K562 (cell line): ENCODE measurements around the gene MALRD1. TPM values are rescaled to one million over a fixed set of nuclear protein-coding genes. Genes with fewer than 3 reads are reported as not detected.

Source experiments
- ATAC-seq: fragments of 200-7000 bp; cut with Tn5 transposase; 3 replicates; pipeline ENCODE4 v1.9.1; 2020; ENCODE audit warnings: moderate library complexity
- BruUV-seq: library from RNA; stranded (reverse); fragments of 400-500 nt; replicated peaks from 2 replicates; lab custom pipeline; 2021; lab: Mats Ljungman, UMichigan
- CTCF ChIA-PET: fragments of 300-600 bp; formaldehyde crosslinking; extraction: SDS; loops from one replicate; lab custom pipeline; 2021; ENCODE audit warnings: low intra/inter-chr PET ratio; lab: Yijun Ruan, JAX
- POLR2A ChIA-PET: fragments of 300-600, 350-650 bp; sonication (Branson Sonifier 250); formaldehyde crosslinking; extraction: SDS; loops from one replicate; lab custom pipeline; 2021; ENCODE audit warnings: antibody characterized with exemption, inconsistent platforms; lab: Yijun Ruan, JAX
- DNase-seq, 4 experiments: peaks; one replicate each; pipeline versions ENCODE4 v3.0.0 to v3.0.0-alpha.2; 2011 to 2018; ENCODE audit warnings: low spot score in 3 of 4, mixed read lengths in 3 of 4; ENCODE audit errors: extremely low read depth in 1 of 4
- FAIRE-seq: peaks from 2 replicates; lab custom pipeline; 2011; peaks lifted over from hg19 to GRCh38; lab: Jason Lieb, UNC
- H2AFZ ChIP-seq: 2 replicates; pipeline ENCODE4 v1.6.0; 2011; ENCODE audit warnings: low read depth, low read length, control low read depth, inconsistent platforms
- H3K27ac ChIP-seq: fragments of 200-600 bp; 3 replicates; pipeline ENCODE4 v1.8.0; 2011; ENCODE audit warnings: low read depth, mild to moderate bottlenecking, control low read depth, inconsistent platforms, low read length, moderate library complexity, mixed read lengths; ENCODE audit errors: extremely low read depth
- H3K27me3 ChIP-seq, 2 experiments: fragments of 300-600 bp in 1 of 2; 2 replicates in 1 of 2; 3 replicates in 1 of 2; pipeline versions ENCODE4 v1.6.0 to v1.8.0; 2011; ENCODE audit warnings: inconsistent platforms in 2 of 2, low read length in 2 of 2, mild to moderate bottlenecking in 1 of 2, mixed read lengths in 1 of 2, moderate library complexity in 1 of 2; ENCODE audit not compliant: control insufficient read depth in 2 of 2, insufficient read depth in 2 of 2
- H3K36me3 ChIP-seq: fragments of 300-600 bp; 3 replicates; pipeline ENCODE4 v1.8.0; 2011; ENCODE audit warnings: mild to moderate bottlenecking, low read length, inconsistent platforms; ENCODE audit not compliant: control insufficient read depth, insufficient read depth
- H3K4me1 ChIP-seq, 2 experiments: fragments of 200-600 bp in 1 of 2; replicated peaks in 1 of 2; 2 replicates in 1 of 2; 3 replicates in 1 of 2; pipeline versions ENCODE4 v1.5.1 to v1.8.0; 2011; ENCODE audit warnings: inconsistent platforms in 2 of 2, low read length in 2 of 2, mild to moderate bottlenecking in 1 of 2, mixed read lengths in 1 of 2, moderate library complexity in 1 of 2; ENCODE audit not compliant: control insufficient read depth in 2 of 2, insufficient read depth in 2 of 2
- H3K4me2 ChIP-seq: 2 replicates; pipeline ENCODE4 v1.6.1; 2011; ENCODE audit warnings: low read length, control low read depth, inconsistent platforms, mixed read lengths; ENCODE audit not compliant: insufficient read depth
- H3K4me3 ChIP-seq: fragments of 200-600 bp; sonication (generic), shearing (Covaris generic); 2 replicates; pipeline ENCODE4 v1.5.1; 2016; ENCODE audit warnings: control low read depth, inconsistent platforms
- H3K79me2 ChIP-seq: fragments of 200-600 bp; 3 replicates; pipeline ENCODE4 v1.8.0; 2011; ENCODE audit warnings: low read length, inconsistent platforms; ENCODE audit not compliant: control insufficient read depth, insufficient read depth
- H3K9ac ChIP-seq, 2 experiments: 2 replicates each; pipeline versions ENCODE4 v1.6.0 to v1.6.1; 2011; ENCODE audit warnings: low read depth in 2 of 2, low read length in 2 of 2, control low read depth in 1 of 2, inconsistent platforms in 1 of 2, mild to moderate bottlenecking in 1 of 2, mixed read lengths in 1 of 2; ENCODE audit not compliant: insufficient read depth in 1 of 2
- H3K9me1 ChIP-seq: one replicate; pipeline ENCODE4 v1.6.0; 2011; ENCODE audit warnings: inconsistent platforms, mild to moderate bottlenecking, low read length, moderate library complexity; ENCODE audit not compliant: control insufficient read depth, insufficient read depth
- H3K9me3 ChIP-seq: replicated peaks from 2 replicates; pipeline ENCODE4 v1.5.1; 2011; ENCODE audit warnings: low read depth, low read length, inconsistent platforms; ENCODE audit not compliant: control insufficient read depth, insufficient read depth
- H4K20me1 ChIP-seq: replicated peaks from 2 replicates; pipeline ENCODE4 v1.6.1; 2011; ENCODE audit warnings: low read length, inconsistent platforms, mixed read lengths; ENCODE audit not compliant: control insufficient read depth, insufficient read depth
- KDM4B ChIP-seq, 2 experiments: fragments of 450-650 bp in 1 of 2; sonication (generic) in 1 of 2; IDR thresholded peaks; 2 replicates each; pipeline ENCODE4 v1.6.1; 2016 to 2017; ENCODE audit warnings: borderline replicate concordance in 2 of 2, antibody characterized with exemption in 1 of 2, low read depth in 1 of 2, mild to moderate bottlenecking in 1 of 2
- MAFF ChIP-seq: IDR thresholded peaks from 2 replicates; pipeline ENCODE4 v1.6.1; 2012; ENCODE audit warnings: low read length, improper control_type of control experiment
- MIER1 ChIP-seq: fragments of 450-650 bp; IDR thresholded peaks from 2 replicates; pipeline ENCODE4 v1.6.1; 2016; ENCODE audit warnings: antibody characterized with exemption, mild to moderate bottlenecking, low read depth
- NKRF ChIP-seq: fragments of 450-650 bp; IDR thresholded peaks from 2 replicates; pipeline ENCODE4 v1.6.1; 2016; ENCODE audit warnings: borderline replicate concordance
- SFPQ ChIP-seq: fragments of 200-400 bp; formaldehyde crosslinking; IDR thresholded peaks from 2 replicates; pipeline ENCODE4 v1.6.1; 2017; ENCODE audit warnings: mild to moderate bottlenecking, low read depth, low read length, moderate library complexity
- SMAD4 ChIP-seq: fragments of 250-450 bp; sonication (Bioruptor Pico); conservative IDR thresholded peaks from 2 replicates; pipeline ENCODE4 v1.8.0; 2021; ENCODE audit warnings: inconsistent platforms, mild to moderate bottlenecking, moderate library complexity
- TEAD4 ChIP-seq, 2 experiments: sonication (generic) in 1 of 2; formaldehyde crosslinking in 1 of 2; IDR thresholded peaks; 2 replicates each; pipeline versions ENCODE4 v1.6.1 to v1.8.0; 2012 to 2022; ENCODE audit warnings: borderline replicate concordance in 1 of 2, inconsistent platforms in 1 of 2, low read length in 1 of 2, mild to moderate bottlenecking in 1 of 2, missing genetic modification reagents in 1 of 2
- ZBTB43 ChIP-seq: sonication (generic); formaldehyde crosslinking; IDR thresholded peaks from 2 replicates; pipeline ENCODE4 v1.8.0; 2023; ENCODE audit warnings: mild to moderate bottlenecking, missing genetic modification reagents
- ZNF57 ChIP-seq: fragments of 450-650 bp; formaldehyde crosslinking; IDR thresholded peaks from 2 replicates; pipeline ENCODE4 v1.4.0; 2020; ENCODE audit warnings: mild to moderate bottlenecking, moderate library complexity
- WGBS: fragments of 100-300 bp; shearing (Covaris generic); methylation state at CpG from one replicate; pipeline ENCODE4 v1.1.6; 2016; ENCODE audit warnings: low coverage, mixed read lengths; ENCODE audit not compliant: insufficient coverage; ENCODE audit errors: missing lambda C conversion rate; 5-methylcytosine and 5-hydroxymethylcytosine counted together
- in situ Hi-C: fragments of 300-500 bp; cut with MboI; formaldehyde crosslinking; loops from 4 replicates; pipeline ENCODE4 v1.15.0; 2018; ENCODE audit warnings: inconsistent platforms, mixed read lengths
- intact Hi-C: fragments of 100-400 bp; cut with micrococcal nuclease; formaldehyde crosslinking; loops from 2 replicates; pipeline ENCODE4 v1.14.2; 2022
- polyA plus RNA-seq, 8 experiments: library from polyadenylated mRNA; depleted of rRNA in 4 of 8; stranded (reverse) in 5 of 8; unstranded in 3 of 8; fragments of >200 nt; fragmentation: Nextera tagmentation in 2 of 8; fragmentation: Illumina TruSeq in 1 of 8; extraction: Ambion mirVana in 2 of 8; extraction: Trizol in 1 of 8; gene quantifications; 2 replicates each; pipeline versions ENCODE4 v1.2.1 to v1.2.3, GENCODE V29; 2011 to 2014; ENCODE audit warnings: inconsistent platforms in 1 of 8, missing spikeins in 1 of 8
- total RNA-seq, 7 experiments: library from RNA; depleted of rRNA in 6 of 7; stranded (reverse); fragments of >200 nt in 6 of 7; fragmentation: Illumina TruSeq in 2 of 7; extraction: Trizol in 2 of 7; gene quantifications; 2 replicates each; pipeline versions ENCODE4 v1.2.1 to v1.2.3, GENCODE V29; 2011 to 2021; ENCODE audit warnings: low replicate concordance in 1 of 7
- TF ChIP-seq, protein P1 (sequence below): fragments of 450-650 bp; IDR thresholded peaks from 2 replicates; pipeline ENCODE4 v1.7.0; 2016; ENCODE audit warnings: borderline replicate concordance

Gene MALRD1
- total and polyA plus RNA-seq, 9 of the 15 experiments (the other 6 are each of a cell fraction or from before 2014, with no cell fraction given) = not detected

DNA sequence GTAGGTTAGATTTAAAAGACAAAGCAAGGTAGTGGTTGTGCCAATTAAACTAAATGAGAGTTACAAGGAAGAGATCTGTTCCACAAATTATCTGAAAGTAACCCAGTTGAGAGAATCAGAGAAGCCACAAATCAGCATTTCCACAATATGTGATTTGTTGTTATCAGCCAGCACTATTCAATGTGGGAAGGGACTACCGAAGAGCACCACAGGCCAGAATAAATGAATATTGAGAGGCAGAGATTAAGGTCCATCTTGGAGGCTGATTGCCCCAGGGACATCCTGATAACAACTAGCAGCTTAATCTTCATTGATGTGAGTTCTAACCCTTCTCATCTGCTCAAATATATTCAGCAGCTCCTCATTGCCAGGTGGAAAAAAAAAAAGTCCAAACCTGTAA lies 367.6 kb downstream of the MALRD1 start (continued):
- TF ChIP-seq, protein P1, sequence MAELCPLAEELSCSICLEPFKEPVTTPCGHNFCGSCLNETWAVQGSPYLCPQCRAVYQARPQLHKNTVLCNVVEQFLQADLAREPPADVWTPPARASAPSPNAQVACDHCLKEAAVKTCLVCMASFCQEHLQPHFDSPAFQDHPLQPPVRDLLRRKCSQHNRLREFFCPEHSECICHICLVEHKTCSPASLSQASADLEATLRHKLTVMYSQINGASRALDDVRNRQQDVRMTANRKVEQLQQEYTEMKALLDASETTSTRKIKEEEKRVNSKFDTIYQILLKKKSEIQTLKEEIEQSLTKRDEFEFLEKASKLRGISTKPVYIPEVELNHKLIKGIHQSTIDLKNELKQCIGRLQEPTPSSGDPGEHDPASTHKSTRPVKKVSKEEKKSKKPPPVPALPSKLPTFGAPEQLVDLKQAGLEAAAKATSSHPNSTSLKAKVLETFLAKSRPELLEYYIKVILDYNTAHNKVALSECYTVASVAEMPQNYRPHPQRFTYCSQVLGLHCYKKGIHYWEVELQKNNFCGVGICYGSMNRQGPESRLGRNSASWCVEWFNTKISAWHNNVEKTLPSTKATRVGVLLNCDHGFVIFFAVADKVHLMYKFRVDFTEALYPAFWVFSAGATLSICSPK = no peak
- no peak for TF ChIP-seq SFPQ
- TF ChIP-seq, all 486 proteins: peak for 0

DNA sequence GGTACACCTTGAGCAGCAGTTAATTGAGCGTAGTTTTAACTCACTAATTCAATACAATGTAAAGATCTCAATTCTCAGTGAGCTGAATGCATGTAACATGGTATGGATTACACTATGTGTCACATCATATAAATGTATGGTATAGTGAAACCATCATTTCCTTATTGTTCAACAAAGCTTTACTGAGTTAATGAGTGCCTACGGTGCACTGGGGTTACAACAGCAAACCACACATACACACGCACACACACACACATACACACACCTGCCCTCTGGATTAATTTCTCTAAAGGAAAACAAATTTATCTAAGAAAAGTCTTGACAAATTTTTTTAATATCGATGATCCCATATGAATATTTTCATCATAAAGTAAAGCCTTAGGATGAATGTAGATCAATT lies 369.1 kb downstream of the MALRD1 start:
- TF ChIP-seq TEAD4 (IDR thresholded peaks at IDR 0.05; ENCODE audit: low read length) (no peak), TEAD4 (CRISPR knock-in tag; IDR thresholded peaks at IDR 0.05; ENCODE audit: borderline replicate concordance) (no peak), KDM4B (IDR thresholded peaks at IDR 0.05; ENCODE audit: borderline replicate concordance in 2 of 2, low read depth in 1 of 2) (no peak), MAFF (no peak), SMAD4 (no peak), MIER1 (no peak), ZBTB43 (no peak), NKRF (no peak), ZNF57 (CRISPR knock-in tag) (no peak)
- POLR2A ChIA-PET = no interaction called here
- no peaks in the 10 kb centered on the region for H3K36me3 ChIP-seq
- CTCF ChIA-PET = no interaction called here
- H3K4me1 ChIP-seq = no peaks in the 10 kb centered on the region
- no peak overlapping the region for H3K9ac ChIP-seq
- H4K20me1 ChIP-seq = no peaks in the 10 kb centered on the region
- BruUV-seq = no TSS peak
- no peaks in the 10 kb centered on the region for H3K9me3 ChIP-seq
- H3K9me1 ChIP-seq = no peaks in the 10 kb centered on the region
- no peak overlapping the region for H3K27ac ChIP-seq
- no peaks in the 10 kb centered on the region for H3K79me2 ChIP-seq
- ATAC-seq = no peak
- FAIRE-seq = no peak
- no peak overlapping the region for H3K4me3 ChIP-seq
- no peaks in the 10 kb centered on the region for H3K27me3 ChIP-seq
- in situ Hi-C loops = no loop called here
- H3K4me2 ChIP-seq = no peak overlapping the region
- WGBS = 5% methylated on average over 4 of the region's 4 CpGs
- no peak for DNase-seq
- H2AFZ ChIP-seq = no peak overlapping the region
- intact Hi-C loops = no loop called here
